WTC11 (cell line): ENCODE measurements around the gene ZDHHC24. TPM values are rescaled to one million over a fixed set of nuclear protein-coding genes. Genes with fewer than 3 reads are reported as not detected.

ENCODE experiments used
- ATAC-seq: fragments of 200-7000 bp; cut with Tn5 transposase; 2 replicates; pipeline ENCODE4 v1.10.0; 2021; ENCODE audit warnings: mild to moderate bottlenecking, moderate library complexity
- CTCF ChIA-PET: fragments of 300-600 bp; sonication (Branson Sonifier 250); formaldehyde crosslinking; loops from one replicate; lab custom pipeline; 2021; ENCODE audit warnings: antibody characterized with exemption; lab: Charles Lee
- POLR2A ChIA-PET: fragments of 350-600 bp; sonication (Branson Sonifier 250); formaldehyde crosslinking; loops from one replicate; lab custom pipeline; 2021; ENCODE audit warnings: antibody characterized with exemption; lab: Charles Lee
- DNase-seq: peaks from one replicate; pipeline ENCODE4 v3.0.0; 2021; ENCODE audit warnings: low spot score
- H3K27ac Mint-ChIP-seq: 2 replicates; pipeline ENCODE4 v1.8.0; 2021; ENCODE audit warnings: mixed read lengths
- H3K27me3 Mint-ChIP-seq: 2 replicates; pipeline ENCODE4 v1.8.0; 2021; ENCODE audit warnings: low read depth, mild to moderate bottlenecking, moderate library complexity, mixed read lengths
- H3K36me3 Mint-ChIP-seq: 2 replicates; pipeline ENCODE4 v1.8.0; 2021; ENCODE audit warnings: mixed read lengths
- H3K4me1 Mint-ChIP-seq: 2 replicates; pipeline ENCODE4 v1.8.0; 2022; ENCODE audit warnings: mixed read lengths
- H3K4me3 Mint-ChIP-seq: 2 replicates; pipeline ENCODE4 v1.8.0; 2021; ENCODE audit warnings: mild to moderate bottlenecking, moderate library complexity, mixed read lengths
- H3K9me3 Mint-ChIP-seq: 2 replicates; pipeline ENCODE4 v1.8.0; 2021; ENCODE audit warnings: mixed read lengths
- AR ChIP-seq: fragments of 250-450 bp; sonication (Bioruptor Pico); IDR thresholded peaks from 2 replicates; pipeline ENCODE4 v1.9.0; 2021; ENCODE audit warnings: mild to moderate bottlenecking
- ARID4B ChIP-seq: sonication (generic); formaldehyde crosslinking; IDR thresholded peaks from 2 replicates; pipeline ENCODE4 v1.8.0; 2023; ENCODE audit warnings: missing genetic modification reagents, mild to moderate bottlenecking, borderline replicate concordance
- CREB1 ChIP-seq: sonication (generic); formaldehyde crosslinking; IDR thresholded peaks from 2 replicates; pipeline ENCODE4 v1.8.0; 2023; ENCODE audit warnings: mild to moderate bottlenecking, missing genetic modification reagents
- E2F4 ChIP-seq: sonication (generic); formaldehyde crosslinking; IDR thresholded peaks from 2 replicates; pipeline ENCODE4 v1.8.1; 2022; ENCODE audit warnings: low read depth, mild to moderate bottlenecking, moderate library complexity, missing genetic modification reagents, borderline replicate concordance
- EMX1 ChIP-seq: fragments of 250-450 bp; sonication (Bioruptor Pico); IDR thresholded peaks from 2 replicates; pipeline ENCODE4 v1.8.0; 2021; ENCODE audit warnings: mild to moderate bottlenecking
- ESRRA ChIP-seq: sonication (generic); formaldehyde crosslinking; IDR thresholded peaks from 2 replicates; pipeline ENCODE4 v1.8.1; 2022; ENCODE audit warnings: mild to moderate bottlenecking, missing genetic modification reagents, borderline replicate concordance
- GABPB1 ChIP-seq: sonication (generic); formaldehyde crosslinking; IDR thresholded peaks from 2 replicates; pipeline ENCODE4 v1.8.1; 2023; ENCODE audit warnings: mild to moderate bottlenecking, missing genetic modification reagents
- GRHL2 ChIP-seq: fragments of 250-450 bp; sonication (Bioruptor Pico); IDR thresholded peaks from 2 replicates; pipeline ENCODE4 v1.8.0; 2022; ENCODE audit warnings: mild to moderate bottlenecking, moderate library complexity; ENCODE audit not compliant: insufficient replicate concordance, severe bottlenecking
- HMGA2 ChIP-seq: fragments of 250-450 bp; sonication (Bioruptor Pico); IDR thresholded peaks from 2 replicates; pipeline ENCODE4 v1.4.0; 2021; ENCODE audit warnings: mild to moderate bottlenecking, moderate library complexity
- IRF2 ChIP-seq: sonication (generic); formaldehyde crosslinking; IDR thresholded peaks from 2 replicates; pipeline ENCODE4 v1.8.0; 2022; ENCODE audit warnings: low read depth, missing genetic modification reagents, borderline replicate concordance
- KAT7 ChIP-seq: sonication (generic); formaldehyde crosslinking; IDR thresholded peaks from 2 replicates; pipeline ENCODE4 v1.8.1; 2023; ENCODE audit warnings: missing genetic modification reagents, mild to moderate bottlenecking, borderline replicate concordance
- MXD4 ChIP-seq: fragments of 250-450 bp; sonication (Bioruptor Pico); IDR thresholded peaks from 2 replicates; pipeline ENCODE4 v1.8.0; 2021; ENCODE audit warnings: mild to moderate bottlenecking, moderate library complexity, borderline replicate concordance
- SP1 ChIP-seq: sonication (generic); formaldehyde crosslinking; conservative IDR thresholded peaks from 2 replicates; pipeline ENCODE4 v1.8.1; 2022; ENCODE audit warnings: missing genetic modification reagents
- USF1 ChIP-seq: sonication (generic); formaldehyde crosslinking; IDR thresholded peaks from 2 replicates; pipeline ENCODE4 v1.8.0; 2022; ENCODE audit warnings: mild to moderate bottlenecking, missing genetic modification reagents
- ZBTB21 ChIP-seq: sonication (generic); formaldehyde crosslinking; IDR thresholded peaks from 2 replicates; pipeline ENCODE4 v1.8.1; 2023; ENCODE audit warnings: mild to moderate bottlenecking, missing genetic modification reagents, borderline replicate concordance
- ZBTB43 ChIP-seq: sonication (generic); formaldehyde crosslinking; IDR thresholded peaks from 2 replicates; pipeline ENCODE4 v1.8.1; 2023; ENCODE audit warnings: mild to moderate bottlenecking, missing genetic modification reagents
- ZNF423 ChIP-seq: fragments of 250-450 bp; sonication (Bioruptor Pico); IDR thresholded peaks from 2 replicates; pipeline ENCODE4 v2.1.2; 2022; ENCODE audit warnings: mild to moderate bottlenecking, moderate library complexity
- ZNF512 ChIP-seq: sonication (generic); formaldehyde crosslinking; IDR thresholded peaks from 2 replicates; pipeline ENCODE4 v1.8.1; 2022; ENCODE audit warnings: missing genetic modification reagents, borderline replicate concordance
- ZNF671 ChIP-seq: fragments of 250-450 bp; sonication (Bioruptor Pico); IDR thresholded peaks from 2 replicates; pipeline ENCODE4 v1.8.0; 2021; ENCODE audit warnings: mild to moderate bottlenecking
- total RNA-seq: library from RNA; stranded (reverse); gene quantifications from 3 replicates; pipeline ENCODE4 v1.2.3, GENCODE V29; 2021

Gene ZDHHC24
- total RNA-seq, 1 experiment from 2014 or later: 14.8 TPM

GRCh38 chr11:66524304-66525040 lies 21.4 kb downstream of the ZDHHC24 start:
- Mint-ChIP-seq H3K9me3 (no peaks in the 10 kb centered on the region), H3K27ac (no peak overlapping the region), H3K36me3 (peaks cover 25% of the 10 kb centered on the region), H3K4me1 (peaks cover 3% of the 10 kb centered on the region), H3K4me3 (no peak overlapping the region), H3K27me3 (no peaks in the 10 kb centered on the region)
- ChIA-PET CTCF (no interaction called here), POLR2A (no interaction called here)
- no peak for ATAC-seq
- DNase-seq: no peak
- TF ChIP-seq ESRRA (CRISPR knock-in tag): no peak
- no peak for TF ChIP-seq GABPB1 (CRISPR knock-in tag)
- TF ChIP-seq EMX1 (CRISPR knock-in tag): no peak
- TF ChIP-seq MXD4 (CRISPR knock-in tag): no peak
- TF ChIP-seq ZBTB21 (CRISPR knock-in tag): no peak
- TF ChIP-seq AR (CRISPR knock-in tag): no peak
- no peak for TF ChIP-seq GRHL2 (CRISPR knock-in tag)
- TF ChIP-seq CREB1 (CRISPR knock-in tag): no peak
- no peak for TF ChIP-seq HMGA2 (CRISPR knock-in tag)
- no peak for TF ChIP-seq USF1 (CRISPR knock-in tag)
- TF ChIP-seq ARID4B: no peak
- TF ChIP-seq ZNF671 (CRISPR knock-in tag): no peak
- TF ChIP-seq ZNF423 (CRISPR knock-in tag): no peak

GRCh38 chr11:66523611-66524010 lies 22.2 kb downstream of the ZDHHC24 start:
- Mint-ChIP-seq H3K4me3 (no peak overlapping the region), H3K9me3 (no peaks in the 10 kb centered on the region), H3K27ac (no peak overlapping the region), H3K27me3 (no peaks in the 10 kb centered on the region), H3K4me1 (no peaks in the 10 kb centered on the region), H3K36me3 (peaks cover 28% of the 10 kb centered on the region)
- ChIA-PET POLR2A (no interaction called here), CTCF (no interaction called here)
- DNase-seq (no peak), ATAC-seq (no peak)
- TF ChIP-seq ZNF512 (CRISPR knock-in tag) (no peak), KAT7 (CRISPR knock-in tag) (no peak), IRF2 (CRISPR knock-in tag) (no peak), ZNF671 (CRISPR knock-in tag) (no peak), ZBTB43 (no peak), GABPB1 (CRISPR knock-in tag) (no peak), AR (CRISPR knock-in tag) (no peak), HMGA2 (CRISPR knock-in tag) (no peak), SP1 (no peak), E2F4 (CRISPR knock-in tag) (no peak)
